Body of pancreas (tissue), 4 donors: ENCODE results near the gene HLA-DPA1.

Experiments used
- POLR2A ChIP-seq, 3 donors: fragments of 450-650 bp; IDR thresholded peaks; one replicate each; pipeline ENCODE4 v1.6.1; 2016; ENCODE audit warnings: antibody characterized with exemption in 3 of 3, mild to moderate bottlenecking in 2 of 3
- TF ChIP-seq, protein P1 (sequence below), 7 experiments: fragments of 450-650 bp in 4 of 7; fragments of 200-600 bp in 3 of 7; sonication (generic) in 3 of 7; IDR thresholded peaks; one replicate each; pipeline ENCODE4 v1.5.1; 2016 to 2019; ENCODE audit warnings: antibody characterized with exemption in 7 of 7

DNA sequence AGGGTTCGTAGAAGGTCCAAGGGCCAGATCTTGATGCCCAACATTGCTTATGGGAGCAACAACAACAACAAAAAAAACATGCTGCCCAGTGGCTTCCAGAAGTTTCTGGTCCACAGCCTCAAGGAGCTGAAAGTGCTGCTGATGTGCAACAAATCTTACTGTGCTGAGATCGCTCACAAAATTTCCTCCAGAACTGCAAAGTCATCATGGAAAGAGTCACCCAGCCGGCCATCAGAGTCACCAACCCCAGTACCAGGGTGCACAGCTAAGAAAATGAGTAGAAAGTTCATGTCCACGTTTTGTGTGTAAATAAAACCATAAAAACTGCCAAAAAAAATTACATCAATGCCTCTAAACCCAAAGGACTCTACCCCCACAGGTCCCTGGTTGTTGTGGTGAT lies 6.1 kb upstream of the HLA-DPA1 start:
- TF ChIP-seq, protein P1, sequence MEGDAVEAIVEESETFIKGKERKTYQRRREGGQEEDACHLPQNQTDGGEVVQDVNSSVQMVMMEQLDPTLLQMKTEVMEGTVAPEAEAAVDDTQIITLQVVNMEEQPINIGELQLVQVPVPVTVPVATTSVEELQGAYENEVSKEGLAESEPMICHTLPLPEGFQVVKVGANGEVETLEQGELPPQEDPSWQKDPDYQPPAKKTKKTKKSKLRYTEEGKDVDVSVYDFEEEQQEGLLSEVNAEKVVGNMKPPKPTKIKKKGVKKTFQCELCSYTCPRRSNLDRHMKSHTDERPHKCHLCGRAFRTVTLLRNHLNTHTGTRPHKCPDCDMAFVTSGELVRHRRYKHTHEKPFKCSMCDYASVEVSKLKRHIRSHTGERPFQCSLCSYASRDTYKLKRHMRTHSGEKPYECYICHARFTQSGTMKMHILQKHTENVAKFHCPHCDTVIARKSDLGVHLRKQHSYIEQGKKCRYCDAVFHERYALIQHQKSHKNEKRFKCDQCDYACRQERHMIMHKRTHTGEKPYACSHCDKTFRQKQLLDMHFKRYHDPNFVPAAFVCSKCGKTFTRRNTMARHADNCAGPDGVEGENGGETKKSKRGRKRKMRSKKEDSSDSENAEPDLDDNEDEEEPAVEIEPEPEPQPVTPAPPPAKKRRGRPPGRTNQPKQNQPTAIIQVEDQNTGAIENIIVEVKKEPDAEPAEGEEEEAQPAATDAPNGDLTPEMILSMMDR (IDR thresholded peaks at IDR 0.05), result no peak
- TF ChIP-seq POLR2A (IDR thresholded peaks at IDR 0.05), result no peak
